A673 (cell line): ENCODE data around the gene POU2AF1. TPM values are rescaled to one million over a fixed set of nuclear protein-coding genes. Genes with fewer than 3 reads are reported as not detected.

Source experiments
- BruUV-seq: library from RNA; stranded (reverse); fragments of 400-500 nt; replicated peaks from 2 replicates; lab custom pipeline; 2021; lab: Mats Ljungman, UMichigan
- CTCF ChIA-PET: fragments of 300-600 bp; sonication (Branson Sonifier 250); formaldehyde crosslinking; loops from one replicate; lab custom pipeline; 2022; ENCODE audit warnings: antibody characterized with exemption; lab: Charles Lee
- POLR2A ChIA-PET: fragments of 300-600 bp; sonication (Branson Sonifier 250); formaldehyde crosslinking; loops from one replicate; lab custom pipeline; 2022; ENCODE audit warnings: antibody characterized with exemption; ENCODE audit not compliant: low non-redundant PET; lab: Charles Lee
- DNase-seq: peaks from one replicate; pipeline ENCODE4 v3.0.0-alpha.2; 2015; ENCODE audit warnings: low spot score
- H3K27ac ChIP-seq: fragments of 200-600 bp; sonication (generic); 2 replicates; pipeline ENCODE4 v1.5.1; 2016; ENCODE audit warnings: mixed run types, low read depth, mild to moderate bottlenecking, mixed read lengths, antibody characterized with exemption, low read length; ENCODE audit not compliant: poor library complexity, severe bottlenecking
- H3K27me3 ChIP-seq: fragments of 200-600 bp; sonication (generic); replicated peaks from 2 replicates; pipeline ENCODE4 v1.6.1; 2017; ENCODE audit warnings: mixed run types, low read depth, mild to moderate bottlenecking, mixed read lengths, antibody characterized with exemption, low read length; ENCODE audit not compliant: insufficient read depth, poor library complexity
- H3K36me3 ChIP-seq: fragments of 200-600 bp; sonication (generic); 2 replicates; pipeline ENCODE4 v1.6.1; 2016; ENCODE audit warnings: mixed run types, mild to moderate bottlenecking, mixed read lengths, antibody characterized with exemption, low read length; ENCODE audit not compliant: insufficient read depth, poor library complexity, severe bottlenecking
- H3K4me1 ChIP-seq: fragments of 200-600 bp; sonication (generic); 2 replicates; pipeline ENCODE4 v1.6.1; 2017; ENCODE audit warnings: mixed run types, mild to moderate bottlenecking, mixed read lengths, antibody characterized with exemption, low read length; ENCODE audit not compliant: insufficient read depth, poor library complexity, severe bottlenecking
- H3K4me3 ChIP-seq: fragments of 200-600 bp; sonication (generic); 2 replicates; pipeline ENCODE4 v1.5.1; 2016; ENCODE audit warnings: low read depth, mixed run types, mild to moderate bottlenecking, mixed read lengths, low read length; ENCODE audit not compliant: poor library complexity, severe bottlenecking
- H3K9me3 ChIP-seq: fragments of 200-600 bp; sonication (generic); 2 replicates; pipeline ENCODE4 v1.6.1; 2016; ENCODE audit warnings: mixed run types, low read depth, mild to moderate bottlenecking, mixed read lengths, antibody characterized with exemption, low read length; ENCODE audit not compliant: poor library complexity, severe bottlenecking
- CTCF ChIP-seq: fragments of 300-800, 200-600 bp; sonication (generic); conservative IDR thresholded peaks from 2 replicates; pipeline ENCODE4 v1.5.1; 2017; ENCODE audit warnings: low read depth, mild to moderate bottlenecking, antibody characterized with exemption, low read length, moderate library complexity, mixed read lengths
- EZH2 ChIP-seq: fragments of 200-600 bp; sonication (generic); IDR thresholded peaks from 2 replicates; pipeline ENCODE4 v1.6.1; 2017; ENCODE audit warnings: borderline replicate concordance, low read depth, mild to moderate bottlenecking, mixed read lengths, antibody characterized with exemption, low read length; ENCODE audit not compliant: poor library complexity, severe bottlenecking
- intact Hi-C: fragments of 100-400 bp; cut with micrococcal nuclease; formaldehyde crosslinking; loops from one replicate; pipeline ENCODE4 v1.10.0; 2022; ENCODE audit not compliant: unreplicated experiment
- total RNA-seq: library from RNA; stranded (reverse); gene quantifications from 2 replicates; pipeline ENCODE4 v1.2.3, GENCODE V29; 2021

POU2AF1 gene
- total RNA-seq, 1 experiment from 2014 or later: not detected

- BruUV-seq: no TSS peak
- no peaks in the 10 kb centered on the region for H3K36me3 ChIP-seq
- H3K4me1 ChIP-seq: no peaks in the 10 kb centered on the region
- H3K27ac ChIP-seq: no peak overlapping the region
- no peak for DNase-seq
- ChIA-PET CTCF (no interaction called here), POLR2A (no interaction called here)
- H3K9me3 ChIP-seq: no peaks in the 10 kb centered on the region
- H3K27me3 ChIP-seq: no peaks in the 10 kb centered on the region
- no peak for TF ChIP-seq EZH2
- no peak for TF ChIP-seq CTCF
- intact Hi-C loops: no loop called here
- no peak overlapping the region for H3K4me3 ChIP-seq
Observed at GRCh38 chr11:111319296-111319695, 59.8 kb downstream of the POU2AF1 start.

GRCh38 chr11:111312076-111312475 lies 67.0 kb downstream of the POU2AF1 start:
- ChIA-PET POLR2A (no interaction called here), CTCF (no interaction called here)
- H3K9me3 ChIP-seq: no peaks in the 10 kb centered on the region
- no peak overlapping the region for H3K4me3 ChIP-seq
- H3K36me3 ChIP-seq: no peaks in the 10 kb centered on the region
- no peak overlapping the region for H3K27ac ChIP-seq
- no peaks in the 10 kb centered on the region for H3K27me3 ChIP-seq
- BruUV-seq: no TSS peak
- intact Hi-C loops: no loop called here
- no peak for DNase-seq
- H3K4me1 ChIP-seq: peaks cover 13% of the 10 kb centered on the region
- TF ChIP-seq EZH2 (no peak), CTCF (no peak)

- no peak overlapping the region for H3K27ac ChIP-seq
- TF ChIP-seq CTCF (no peak), EZH2 (no peak)
- no peaks in the 10 kb centered on the region for H3K36me3 ChIP-seq
- no TSS peak for BruUV-seq
- intact Hi-C loops: no loop called here
- POLR2A ChIA-PET: no interaction called here
- CTCF ChIA-PET: no interaction called here
- no peaks in the 10 kb centered on the region for H3K9me3 ChIP-seq
- H3K4me1 ChIP-seq: peaks cover 13% of the 10 kb centered on the region
- no peaks in the 10 kb centered on the region for H3K27me3 ChIP-seq
- no peak overlapping the region for H3K4me3 ChIP-seq
- DNase-seq: no peak
Observed at GRCh38 chr11:111310723-111311122, 68.4 kb downstream of the POU2AF1 start.
